Choroid plexus epithelial cell (primary cell): ENCODE results near the gene TRAP1.

ENCODE experiments used
- DNase-seq: peaks from one replicate; pipeline ENCODE4 v3.0.0-alpha.2; 2010; ENCODE audit warnings: low read depth
- H3K4me3 ChIP-seq: 2 replicates; pipeline ENCODE4 v1.5.1; 2011; ENCODE audit warnings: low read depth, mild to moderate bottlenecking, control low read depth, low read length, moderate library complexity
- TF ChIP-seq, protein P1 (sequence below): conservative IDR thresholded peaks from 2 replicates; pipeline ENCODE4 v1.5.1; 2011; ENCODE audit warnings: low read depth, mild to moderate bottlenecking, control low read depth, inconsistent platforms, low read length, moderate library complexity

The TRAP1 gene

GRCh38 chr16:3637371-3637923, 79.9 kb downstream of the TRAP1 start:
- peak; percentile 49 for DNase-seq
- TF ChIP-seq, protein P1, sequence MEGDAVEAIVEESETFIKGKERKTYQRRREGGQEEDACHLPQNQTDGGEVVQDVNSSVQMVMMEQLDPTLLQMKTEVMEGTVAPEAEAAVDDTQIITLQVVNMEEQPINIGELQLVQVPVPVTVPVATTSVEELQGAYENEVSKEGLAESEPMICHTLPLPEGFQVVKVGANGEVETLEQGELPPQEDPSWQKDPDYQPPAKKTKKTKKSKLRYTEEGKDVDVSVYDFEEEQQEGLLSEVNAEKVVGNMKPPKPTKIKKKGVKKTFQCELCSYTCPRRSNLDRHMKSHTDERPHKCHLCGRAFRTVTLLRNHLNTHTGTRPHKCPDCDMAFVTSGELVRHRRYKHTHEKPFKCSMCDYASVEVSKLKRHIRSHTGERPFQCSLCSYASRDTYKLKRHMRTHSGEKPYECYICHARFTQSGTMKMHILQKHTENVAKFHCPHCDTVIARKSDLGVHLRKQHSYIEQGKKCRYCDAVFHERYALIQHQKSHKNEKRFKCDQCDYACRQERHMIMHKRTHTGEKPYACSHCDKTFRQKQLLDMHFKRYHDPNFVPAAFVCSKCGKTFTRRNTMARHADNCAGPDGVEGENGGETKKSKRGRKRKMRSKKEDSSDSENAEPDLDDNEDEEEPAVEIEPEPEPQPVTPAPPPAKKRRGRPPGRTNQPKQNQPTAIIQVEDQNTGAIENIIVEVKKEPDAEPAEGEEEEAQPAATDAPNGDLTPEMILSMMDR = no peak
- no peak overlapping the region for H3K4me3 ChIP-seq

DNA sequence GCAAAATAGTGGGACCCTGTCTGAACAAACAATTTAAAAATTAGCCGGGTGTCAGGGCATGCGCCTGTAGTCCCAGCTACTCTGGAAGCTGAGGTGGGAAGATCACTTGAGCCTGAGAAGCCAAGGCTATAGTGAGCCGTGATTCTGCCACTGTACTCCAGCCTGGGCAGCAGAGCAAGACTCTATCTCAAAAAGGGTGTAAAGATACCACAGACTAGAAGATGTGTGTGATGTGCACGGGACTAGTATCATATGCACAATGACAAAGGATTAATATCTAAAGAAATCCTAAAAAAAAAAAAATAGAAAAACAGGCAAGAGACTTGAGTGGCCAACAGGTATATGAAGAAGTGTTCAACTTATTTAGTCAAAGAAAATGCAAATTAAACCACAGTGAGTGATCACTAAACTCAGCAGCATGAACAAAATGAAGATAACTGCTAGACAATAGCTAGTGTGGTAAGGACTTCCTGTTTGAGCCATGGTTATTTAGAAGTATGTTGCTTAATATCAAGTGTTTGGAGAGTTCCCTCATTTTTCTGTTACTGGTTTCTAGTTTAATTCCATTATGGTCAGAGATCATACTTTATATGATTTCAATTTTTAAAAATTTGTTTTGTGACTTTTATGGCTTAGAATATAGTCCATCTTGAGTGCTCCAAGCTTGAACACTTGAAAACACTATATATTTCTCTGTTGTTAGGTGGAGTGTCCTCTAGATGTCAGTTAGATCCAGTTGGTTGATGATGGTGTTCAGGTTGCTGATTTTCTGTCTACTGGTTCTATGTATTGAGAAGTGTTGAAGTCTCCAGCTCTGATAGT, 91.2 kb downstream of the TRAP1 start:
- DNase-seq = peak; percentile 21
- no peak overlapping the region for H3K4me3 ChIP-seq
- TF ChIP-seq, protein P1 = no peak

- TF ChIP-seq, protein P1 = no peak
- no peak for DNase-seq
- no peak overlapping the region for H3K4me3 ChIP-seq
Observed at GRCh38 chr16:3625331-3625730, 92.0 kb downstream of the TRAP1 start.

- H3K4me3 ChIP-seq = no peak overlapping the region
- TF ChIP-seq, protein P1 = no peak
- DNase-seq = peak; percentile 26
Observed at GRCh38 chr16:3623642-3624041, 93.7 kb downstream of the TRAP1 start.

- DNase-seq = no peak
- TF ChIP-seq, protein P1 = no peak
- H3K4me3 ChIP-seq = no peak overlapping the region
Observed at GRCh38 chr16:3618769-3619141, 98.6 kb downstream of the TRAP1 start.

- DNase-seq = no peak
- TF ChIP-seq, protein P1 = no peak
Observed at GRCh38 chr16:3612510-3613466, 104.5 kb downstream of the TRAP1 start.

More at GRCh38 chr16:3612510-3613466, 104.5 kb downstream of the TRAP1 start:
- peak overlapping the region; percentile 91 for H3K4me3 ChIP-seq
